GM13977 (cell line): ENCODE measurements around the gene CDC37.
A peak's percentile ranks its signal among the peaks of the same experiment; 100 is the strongest.
"Not testable (repeated sequence)": the region's sequence is repeated elsewhere in the genome, so short reads cannot be mapped to it uniquely, and the experiment has no call there.

Experiments used
- DNase-seq: peaks from one replicate; pipeline ENCODE4 v3.0.0; 2012; ENCODE audit warnings: low spot score
- in situ Hi-C: fragments of 300-500 bp; cut with MboI; formaldehyde crosslinking; loops from one replicate; pipeline ENCODE4 v1.12.0; 2022; ENCODE audit warnings: low sequenced_read_pairs, low pct_unique_long_range_greater_than_20kb, mixed read lengths, inconsistent platforms; ENCODE audit not compliant: unreplicated experiment
- TF ChIP-seq, protein P1 (sequence below): IDR thresholded peaks from 2 replicates; pipeline ENCODE4 v1.5.1; 2012; ENCODE audit warnings: mild to moderate bottlenecking, control low read depth; ENCODE audit not compliant: insufficient read depth; ENCODE audit errors: extremely low read depth, missing control alignments

Gene CDC37

DNA sequence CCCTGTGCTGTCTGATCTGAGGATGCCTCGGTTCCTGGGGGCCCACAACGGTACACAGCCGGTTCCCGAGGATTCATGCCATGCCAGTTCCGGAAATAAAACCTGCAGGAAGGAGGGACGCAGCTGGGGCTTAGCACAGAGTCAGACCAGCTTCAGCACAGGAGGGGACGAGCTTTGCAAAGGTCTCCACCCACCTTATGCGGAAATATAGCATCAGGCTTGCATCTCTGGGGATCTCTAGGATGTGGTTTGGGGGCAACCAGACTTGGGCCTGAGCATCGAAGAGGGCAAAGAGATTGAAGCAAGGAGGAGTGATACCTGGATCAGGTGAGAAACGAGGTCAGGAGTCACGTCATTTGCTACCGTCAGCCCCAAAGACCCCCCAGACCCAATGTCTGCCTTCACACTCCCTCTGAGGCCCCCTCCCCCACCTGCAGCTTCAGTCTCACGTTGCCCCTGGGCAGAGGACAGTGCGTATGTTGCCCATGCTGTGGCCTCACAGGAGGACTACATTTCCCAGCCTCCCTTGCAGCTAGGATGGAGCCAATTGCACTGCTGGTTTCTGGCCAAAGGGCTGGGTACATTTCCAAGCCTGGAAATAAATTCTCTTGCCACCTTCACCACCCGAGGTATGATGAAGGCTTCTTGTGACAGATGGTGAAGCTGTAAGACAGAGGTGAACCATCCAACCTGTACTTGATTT is 35.1 kb downstream of the CDC37 start:
- in situ Hi-C loops = no loop called here
- TF ChIP-seq, protein P1, sequence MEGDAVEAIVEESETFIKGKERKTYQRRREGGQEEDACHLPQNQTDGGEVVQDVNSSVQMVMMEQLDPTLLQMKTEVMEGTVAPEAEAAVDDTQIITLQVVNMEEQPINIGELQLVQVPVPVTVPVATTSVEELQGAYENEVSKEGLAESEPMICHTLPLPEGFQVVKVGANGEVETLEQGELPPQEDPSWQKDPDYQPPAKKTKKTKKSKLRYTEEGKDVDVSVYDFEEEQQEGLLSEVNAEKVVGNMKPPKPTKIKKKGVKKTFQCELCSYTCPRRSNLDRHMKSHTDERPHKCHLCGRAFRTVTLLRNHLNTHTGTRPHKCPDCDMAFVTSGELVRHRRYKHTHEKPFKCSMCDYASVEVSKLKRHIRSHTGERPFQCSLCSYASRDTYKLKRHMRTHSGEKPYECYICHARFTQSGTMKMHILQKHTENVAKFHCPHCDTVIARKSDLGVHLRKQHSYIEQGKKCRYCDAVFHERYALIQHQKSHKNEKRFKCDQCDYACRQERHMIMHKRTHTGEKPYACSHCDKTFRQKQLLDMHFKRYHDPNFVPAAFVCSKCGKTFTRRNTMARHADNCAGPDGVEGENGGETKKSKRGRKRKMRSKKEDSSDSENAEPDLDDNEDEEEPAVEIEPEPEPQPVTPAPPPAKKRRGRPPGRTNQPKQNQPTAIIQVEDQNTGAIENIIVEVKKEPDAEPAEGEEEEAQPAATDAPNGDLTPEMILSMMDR = no peak
- DNase-seq = peak; percentile 22

DNA sequence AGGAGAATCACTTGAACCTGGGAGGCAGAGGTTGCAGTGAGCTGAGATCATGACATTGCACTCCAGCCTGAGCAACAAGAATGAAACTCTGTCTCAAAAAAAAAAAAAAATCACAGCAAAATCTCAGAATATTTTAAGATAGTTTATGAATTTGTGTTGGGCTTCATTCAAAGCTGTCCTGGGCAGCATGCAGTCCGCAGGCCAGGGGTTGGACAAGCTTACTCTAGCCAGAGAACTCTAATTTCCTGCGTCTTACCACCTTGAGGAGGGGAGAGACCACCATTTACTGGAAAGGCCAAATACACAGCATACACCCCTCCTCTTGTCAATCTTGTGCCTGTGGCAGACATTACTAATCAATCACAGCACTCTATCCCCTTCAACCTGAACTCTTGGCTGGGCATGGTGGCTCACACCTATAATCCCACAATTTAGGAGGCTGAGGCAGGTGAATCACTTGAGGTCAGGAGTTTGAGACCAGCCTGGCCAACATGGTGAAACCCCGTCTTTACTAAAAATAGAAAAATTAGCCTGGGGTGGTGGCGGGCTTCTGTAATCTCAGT is 36.3 kb downstream of the CDC37 start:
- DNase-seq, in situ Hi-C loops: not testable (repeated sequence)

DNA sequence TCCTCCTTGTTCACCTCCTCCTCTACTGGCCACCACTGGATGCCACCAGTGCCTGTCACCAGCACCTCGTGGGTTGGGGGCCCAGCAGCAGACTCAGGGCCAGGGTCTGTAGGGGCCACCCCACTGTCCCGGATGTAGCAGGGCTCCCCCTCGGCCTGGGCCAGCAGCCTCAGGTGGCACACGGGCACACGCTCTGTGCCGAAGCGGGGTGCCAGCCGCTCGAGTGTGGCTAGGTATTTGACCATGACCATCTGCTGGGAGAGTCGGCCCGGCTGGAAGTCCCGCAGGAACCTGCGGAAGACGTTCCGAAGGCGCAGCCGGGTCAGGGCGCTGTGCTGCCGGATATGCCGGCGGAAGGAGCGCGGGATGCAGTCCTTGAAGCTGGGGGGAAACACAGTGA is 37.8 kb downstream of the CDC37 start:
- TF ChIP-seq, protein P1 = no peak
- DNase-seq = peak; percentile 9
- in situ Hi-C loops = no loop called here

DNA sequence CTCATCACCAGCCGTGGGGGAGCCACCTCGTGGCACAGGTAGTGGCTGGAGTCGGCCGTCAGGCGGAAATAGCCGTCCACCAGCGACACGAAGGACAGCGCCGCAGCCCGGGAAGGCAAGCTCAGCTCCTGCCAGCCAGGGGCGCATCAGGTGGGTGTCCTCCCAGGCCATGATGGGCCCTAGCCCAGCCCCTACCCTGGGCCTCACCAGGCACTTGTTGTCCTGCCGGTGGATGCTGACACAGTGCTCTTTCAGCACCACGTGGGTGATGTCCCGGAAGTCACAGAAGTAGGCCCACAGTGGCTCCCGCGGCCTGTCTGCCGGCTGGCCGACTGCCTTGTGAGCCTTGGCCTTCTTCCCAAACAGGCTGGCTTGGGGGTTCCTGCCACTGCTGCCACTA is 38.7 kb downstream of the CDC37 start:
- TF ChIP-seq, protein P1 = no peak
- in situ Hi-C loops = no loop called here
- no peak for DNase-seq

DNA sequence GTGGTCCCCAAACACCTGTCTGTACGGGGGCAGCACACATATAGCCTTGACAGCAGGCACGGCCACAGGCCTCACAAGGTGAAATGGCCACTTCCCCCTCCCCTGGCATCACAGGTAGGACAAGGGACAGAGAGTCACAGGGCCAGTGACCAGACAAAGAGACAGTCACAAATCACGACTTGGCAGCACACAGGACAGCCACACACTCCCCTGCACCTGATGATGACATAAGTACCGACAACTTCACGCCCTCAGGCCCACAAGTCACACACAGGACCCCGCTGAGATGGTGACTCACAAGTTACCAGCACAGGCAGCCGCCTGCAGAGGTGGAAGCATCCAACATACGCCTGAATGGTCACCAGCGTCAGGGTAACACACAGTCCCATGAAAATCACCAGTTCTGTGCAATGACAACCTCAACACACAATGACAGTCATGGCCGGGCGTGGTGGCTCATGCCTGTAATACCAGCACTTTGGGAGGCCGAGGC is 39.5 kb downstream of the CDC37 start:
- in situ Hi-C loops = no loop called here
- TF ChIP-seq, protein P1 = no peak
- DNase-seq = peak; percentile 13

DNA sequence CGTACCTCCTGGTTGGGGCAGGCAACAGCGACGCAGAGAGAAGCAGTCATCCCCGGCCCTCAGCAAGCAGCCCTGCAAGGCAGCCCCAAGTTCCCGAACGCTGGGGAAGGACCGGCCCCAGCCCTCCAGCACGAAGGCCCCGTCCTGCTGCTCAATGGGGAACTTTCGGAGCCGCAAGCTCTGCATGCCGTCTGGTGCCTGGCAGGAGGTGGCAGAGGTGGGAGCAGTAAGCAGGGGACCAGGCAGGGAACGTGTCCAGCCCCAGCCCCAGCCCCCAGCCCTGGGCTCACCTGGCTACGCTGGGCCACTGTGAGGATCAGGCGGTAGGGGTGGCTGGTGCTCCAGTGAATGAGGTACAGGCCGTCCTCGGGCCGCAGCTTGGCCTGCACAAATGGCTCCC is 41.1 kb downstream of the CDC37 start:
- TF ChIP-seq, protein P1 = no peak
- no peak for DNase-seq
- in situ Hi-C loops = no loop called here

DNA sequence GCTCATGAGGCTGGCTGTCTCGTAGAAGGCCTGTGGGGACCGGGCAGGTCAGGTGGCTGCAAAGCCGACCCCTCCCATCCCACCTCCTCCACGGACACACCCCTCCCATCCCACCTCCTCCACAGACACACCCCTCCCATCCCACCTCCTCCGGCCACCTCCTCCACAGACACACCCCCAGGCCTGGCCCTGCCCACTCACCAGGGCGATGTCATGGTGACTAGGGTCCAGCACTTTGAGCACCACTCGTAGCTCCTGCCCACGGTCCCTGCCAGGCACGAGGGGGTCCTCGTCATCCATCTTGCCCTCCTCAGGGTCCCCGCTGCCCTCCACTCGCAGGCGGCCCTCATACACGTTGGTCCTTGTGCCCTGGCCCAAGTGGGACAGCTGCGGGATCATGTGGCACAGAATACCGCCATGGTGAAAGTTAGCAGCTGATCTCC is 41.8 kb downstream of the CDC37 start:
- in situ Hi-C loops = no loop called here
- TF ChIP-seq, protein P1 = no peak
- DNase-seq = peak; percentile 11
